Measurements from ENCODE around the gene TMEM51.

Gene TMEM51

DNA sequence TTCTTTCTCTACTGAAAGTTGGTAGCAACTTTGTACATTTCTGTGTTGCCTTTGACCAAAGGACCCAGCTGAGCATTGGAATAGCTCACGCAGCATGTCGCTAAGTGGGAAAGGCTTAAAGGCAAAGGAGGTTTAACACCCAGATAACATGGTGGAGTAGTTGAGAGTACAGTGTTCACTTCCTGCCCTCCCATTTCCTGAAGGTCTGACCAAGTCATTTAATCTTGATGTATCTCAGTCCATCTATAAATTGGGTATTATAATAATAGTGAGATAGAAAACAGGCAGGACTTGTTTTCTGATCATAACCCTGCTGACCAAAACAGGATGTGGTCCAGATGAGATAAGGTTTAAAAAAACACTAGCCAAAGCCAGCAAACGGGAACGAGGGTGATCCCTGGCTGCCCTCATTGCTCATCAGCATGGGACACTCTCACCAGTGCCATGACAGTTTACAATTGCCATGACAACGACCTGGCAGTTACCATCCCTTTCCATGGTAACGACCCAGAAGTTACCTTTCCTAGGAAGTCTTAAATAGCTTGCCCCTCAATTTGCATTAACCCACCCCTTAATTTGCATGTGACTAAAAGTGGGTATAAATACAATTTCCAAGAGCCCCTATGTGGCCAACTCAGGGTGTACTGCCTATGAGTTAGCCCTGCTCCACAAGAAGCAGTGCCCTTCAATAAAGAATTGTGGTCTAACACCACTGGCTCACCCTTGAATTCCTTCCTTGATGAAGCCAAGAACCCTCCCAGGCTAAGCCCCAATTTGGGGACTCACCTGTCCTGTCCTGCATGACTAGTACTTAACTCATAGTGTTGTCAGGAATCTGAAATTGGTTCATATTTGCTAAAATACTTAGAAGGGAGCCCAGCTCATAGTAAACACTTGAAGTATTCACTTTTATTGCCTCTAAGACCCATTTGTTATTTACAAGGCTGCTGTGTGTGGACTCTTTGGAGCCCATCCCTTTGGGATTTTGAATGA lies 65.0 kb downstream of the TMEM51 start:
- peak; percentile 81 for DNase-seq (ENCODE audit: low read depth)

DNA sequence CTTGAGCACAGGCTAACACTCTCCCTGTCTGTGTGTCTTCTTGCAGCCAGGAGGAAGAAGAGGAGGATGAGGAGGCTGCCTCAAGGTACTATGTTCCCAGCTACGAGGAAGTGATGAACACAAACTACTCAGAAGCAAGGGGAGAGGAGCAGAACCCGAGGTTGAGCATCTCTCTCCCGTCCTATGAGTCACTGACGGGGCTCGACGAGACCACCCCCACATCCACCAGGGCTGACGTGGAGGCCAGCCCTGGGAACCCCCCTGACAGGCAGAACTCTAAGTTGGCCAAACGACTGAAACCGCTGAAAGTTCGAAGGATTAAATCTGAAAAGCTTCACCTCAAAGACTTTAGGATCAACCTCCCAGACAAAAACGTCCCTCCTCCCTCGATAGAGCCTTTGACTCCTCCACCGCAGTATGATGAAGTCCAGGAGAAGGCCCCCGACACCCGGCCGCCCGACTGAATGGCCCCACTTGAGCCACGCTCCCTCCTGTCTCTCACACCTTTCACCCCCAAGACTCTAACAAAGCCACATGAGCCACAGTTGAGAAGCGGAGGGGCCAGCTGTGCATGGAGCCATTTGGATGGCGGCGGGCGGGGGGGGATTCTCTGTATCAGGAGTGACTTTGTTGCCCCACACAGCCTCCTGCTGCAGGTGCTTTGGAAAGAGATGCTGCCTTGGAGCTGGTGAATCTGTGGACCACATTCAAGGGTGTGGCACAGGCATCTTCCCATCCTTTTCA lies 65.9 kb downstream of the TMEM51 start:
- DNase-seq (ENCODE audit: low read depth), result no peak

DNA sequence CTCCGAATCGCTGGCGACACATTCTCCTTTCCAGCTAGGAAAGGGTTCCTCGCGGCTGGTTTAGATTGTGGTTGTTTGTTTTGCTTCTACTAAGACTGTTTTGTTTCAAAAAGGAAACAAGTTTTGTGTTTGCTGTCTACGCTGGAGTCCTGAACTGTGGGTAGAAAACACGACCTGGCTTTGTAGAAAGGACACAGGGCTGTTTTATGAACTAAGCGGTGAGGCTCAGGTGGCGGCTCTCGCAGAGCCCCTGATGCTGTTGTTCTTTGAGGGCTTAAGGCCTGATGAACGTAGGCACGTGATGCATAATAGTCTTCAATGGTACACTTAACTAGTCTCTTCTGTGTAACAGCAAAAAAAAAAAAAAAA lies 66.5 kb downstream of the TMEM51 start:
- no peak for DNase-seq (ENCODE audit: low read depth)

DNA sequence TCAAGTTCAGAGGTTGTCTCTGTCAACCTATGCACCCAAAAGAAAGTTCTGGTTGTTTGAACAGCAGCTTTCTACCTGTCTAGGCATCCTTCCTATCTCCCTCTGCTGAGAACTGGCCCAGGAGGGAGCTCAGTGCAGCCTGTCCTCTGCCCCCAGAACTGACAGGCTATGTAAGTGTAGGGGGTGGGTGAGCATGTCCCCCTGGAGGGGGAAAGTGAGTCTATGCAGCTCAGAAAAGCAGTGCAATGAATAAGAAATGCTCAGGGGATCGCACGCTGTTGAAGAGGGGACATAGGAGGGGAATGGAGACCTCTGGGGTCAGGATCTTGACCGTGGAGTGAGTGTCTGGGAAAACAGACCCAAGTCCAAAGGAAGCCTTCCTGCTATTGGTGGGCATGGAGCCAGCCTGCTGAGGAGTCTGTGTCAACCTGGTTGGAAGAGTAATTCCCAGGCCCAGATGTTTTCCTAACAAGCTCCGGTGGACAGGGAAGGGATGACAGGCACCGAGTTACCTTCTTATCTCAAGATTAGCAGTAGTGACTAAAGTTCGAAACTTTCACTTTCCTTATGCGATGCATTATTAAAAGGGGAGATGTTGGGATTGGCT lies 67.4 kb downstream of the TMEM51 start:
- no peak for DNase-seq (ENCODE audit: low read depth)

DNA sequence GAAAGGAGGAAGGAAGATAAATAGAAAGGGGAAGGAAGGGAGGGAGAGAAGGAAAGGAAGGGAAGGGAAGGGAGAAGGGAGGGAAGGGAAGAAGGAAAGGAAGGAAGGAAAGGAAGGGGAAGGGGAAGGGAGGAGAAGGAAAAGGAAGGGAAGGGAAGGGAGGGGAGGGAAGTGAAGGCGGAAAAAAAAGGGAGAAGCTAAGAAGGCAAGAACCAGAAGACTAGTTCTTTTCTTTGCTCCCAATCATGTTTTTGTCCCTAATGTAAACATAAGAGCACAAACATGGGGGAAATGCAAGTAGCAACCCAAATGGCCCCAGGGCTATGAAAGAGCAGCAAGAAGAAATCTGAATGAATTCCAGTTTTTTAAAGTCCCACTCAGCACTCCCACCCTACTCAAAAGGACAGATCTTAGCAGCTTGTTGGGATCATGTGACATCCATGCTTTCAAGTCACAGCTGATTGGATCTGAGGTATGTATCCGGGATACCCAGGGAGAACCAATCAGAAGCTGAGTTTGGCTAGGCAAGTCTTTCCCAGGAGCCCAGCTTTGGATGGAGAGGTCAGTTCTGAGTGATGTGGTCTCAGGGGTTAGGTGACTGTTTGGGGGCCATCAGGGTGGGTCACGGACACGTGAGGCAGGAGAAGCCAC lies 69.2 kb downstream of the TMEM51 start:
- DNase-seq (ENCODE audit: low read depth), result no peak

DNA sequence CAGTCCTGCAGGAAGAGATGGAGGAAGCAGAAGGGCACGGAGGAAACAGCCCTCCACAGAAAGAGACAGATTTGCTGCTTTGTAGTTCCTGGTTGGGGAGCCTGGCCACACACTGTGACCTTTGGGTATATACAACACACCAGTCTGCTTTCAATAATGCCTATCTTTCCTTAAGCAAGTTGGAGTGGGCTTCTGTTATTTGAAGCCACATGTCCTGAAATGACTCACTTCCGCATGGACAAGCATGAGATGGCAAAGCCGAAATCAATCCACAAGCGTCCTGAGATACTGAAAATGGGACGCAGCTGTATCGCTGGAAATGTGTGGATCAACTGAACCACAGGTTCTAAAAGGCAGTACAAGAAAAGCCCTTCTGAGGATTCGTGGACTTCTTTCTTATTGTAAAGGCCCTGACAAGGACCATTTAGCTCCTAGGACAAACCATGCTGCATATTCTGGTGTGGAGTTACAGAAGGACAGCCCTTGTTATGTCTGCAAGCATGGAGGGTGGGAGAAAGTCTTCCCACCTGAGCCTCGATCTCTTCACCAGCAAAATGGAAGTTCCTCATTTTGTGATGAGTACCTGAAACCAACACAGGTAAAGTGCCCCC lies 70.8 kb downstream of the TMEM51 start:
- no peak for DNase-seq (ENCODE audit: low read depth)

DNA sequence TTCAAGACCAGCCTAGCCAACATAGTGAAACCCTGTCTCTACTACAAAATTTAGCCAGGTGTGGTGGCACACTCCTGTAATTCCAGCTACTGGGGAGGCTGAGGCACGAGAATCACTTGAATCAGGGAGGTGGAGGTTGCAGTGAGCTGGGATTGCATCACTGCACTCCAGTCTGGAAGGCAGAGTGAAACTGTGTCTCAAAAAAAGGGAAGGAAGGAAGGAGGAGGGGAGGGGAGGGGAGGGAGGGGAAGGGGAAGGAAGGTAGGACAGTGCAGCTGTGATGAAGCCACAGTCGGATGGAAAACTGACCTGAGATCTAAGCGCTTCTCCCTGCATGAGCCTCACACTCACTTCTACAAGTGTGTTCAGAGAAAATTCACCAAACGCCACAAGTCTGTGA lies 71.4 kb downstream of the TMEM51 start:
- no peak for DNase-seq (ENCODE audit: low read depth)

DNA sequence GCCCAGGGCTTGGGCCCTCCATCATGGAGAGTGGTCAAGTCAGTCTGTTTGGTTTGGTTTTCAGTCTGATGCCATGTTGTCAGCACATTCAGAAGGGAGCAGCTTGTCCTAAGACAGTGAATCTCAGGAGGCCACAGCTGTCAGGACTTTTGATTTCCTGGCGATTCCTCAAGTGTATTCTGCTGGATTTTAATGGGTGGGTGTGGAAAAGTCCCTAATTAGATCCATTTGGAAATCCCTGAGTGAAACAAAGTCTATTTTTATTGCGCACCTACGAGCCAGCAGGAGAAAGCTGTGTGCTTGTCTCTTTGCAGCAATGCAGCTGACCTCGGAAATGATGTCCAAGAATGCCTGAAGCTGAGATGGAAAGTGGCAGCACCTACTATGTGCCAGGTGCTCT lies 71.9 kb downstream of the TMEM51 start:
- DNase-seq (ENCODE audit: low read depth), result no peak

DNA sequence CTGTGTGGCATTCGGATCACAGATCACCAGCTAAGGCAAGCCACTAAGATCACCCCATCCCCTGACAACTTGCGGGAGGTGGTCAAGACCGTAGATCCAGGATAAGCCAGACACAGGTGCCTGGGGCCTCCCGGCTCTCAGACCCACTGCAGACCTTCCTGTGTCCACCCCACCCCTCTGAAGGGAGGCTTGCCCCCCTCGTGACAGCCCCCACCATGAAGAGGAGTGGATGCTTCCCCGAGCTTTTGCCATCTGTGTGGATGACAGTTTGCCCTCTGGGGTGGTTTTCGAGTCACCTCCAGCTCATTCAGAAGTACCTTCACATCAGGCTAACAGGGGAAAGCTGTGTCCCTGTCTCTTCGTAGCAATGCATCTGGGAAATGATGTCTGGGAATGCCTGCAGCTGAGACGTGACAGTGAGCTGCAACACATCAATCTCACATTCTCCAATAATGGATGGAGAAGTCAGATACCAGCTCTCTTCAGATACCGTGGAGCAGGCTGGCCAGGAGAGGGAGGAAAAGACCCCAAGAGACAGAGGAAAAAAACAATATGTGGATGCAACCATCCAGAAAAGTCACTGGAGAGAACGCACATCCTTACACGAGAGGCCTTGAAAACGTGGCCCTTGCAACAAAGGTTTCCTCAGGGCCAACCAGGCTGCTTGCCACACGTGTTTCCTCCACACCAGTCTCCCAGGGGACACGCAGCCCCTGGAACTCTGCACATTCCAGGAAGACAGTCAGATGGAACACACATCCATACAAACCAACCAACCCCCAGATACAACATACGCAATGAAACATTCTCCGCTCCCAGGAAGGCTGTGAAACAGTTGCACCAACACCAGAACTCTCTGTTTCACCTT lies 73.1 kb downstream of the TMEM51 start:
- DNase-seq (ENCODE audit: low read depth), result no peak

DNA sequence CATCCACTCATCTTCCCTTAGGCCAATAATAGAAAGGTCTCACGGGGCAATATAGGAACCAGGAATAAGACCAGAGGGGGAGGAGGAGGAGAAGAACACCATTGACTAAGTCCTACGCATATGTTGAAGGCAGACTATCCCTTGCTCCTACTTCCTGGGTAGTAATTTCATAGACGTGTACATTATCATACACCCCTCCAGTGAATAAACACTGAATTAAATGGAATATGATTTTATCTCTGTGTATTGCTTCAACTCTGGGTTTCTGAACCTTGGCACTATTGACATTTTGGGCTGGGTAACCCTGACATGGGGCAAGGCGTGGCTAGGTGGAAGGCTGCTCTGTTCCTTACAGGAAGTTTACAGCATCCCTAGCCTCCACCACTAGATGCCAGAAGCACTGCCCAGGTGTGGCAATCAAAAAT lies 76.2 kb downstream of the TMEM51 start:
- DNase-seq (ENCODE audit: low read depth), result no peak

DNA sequence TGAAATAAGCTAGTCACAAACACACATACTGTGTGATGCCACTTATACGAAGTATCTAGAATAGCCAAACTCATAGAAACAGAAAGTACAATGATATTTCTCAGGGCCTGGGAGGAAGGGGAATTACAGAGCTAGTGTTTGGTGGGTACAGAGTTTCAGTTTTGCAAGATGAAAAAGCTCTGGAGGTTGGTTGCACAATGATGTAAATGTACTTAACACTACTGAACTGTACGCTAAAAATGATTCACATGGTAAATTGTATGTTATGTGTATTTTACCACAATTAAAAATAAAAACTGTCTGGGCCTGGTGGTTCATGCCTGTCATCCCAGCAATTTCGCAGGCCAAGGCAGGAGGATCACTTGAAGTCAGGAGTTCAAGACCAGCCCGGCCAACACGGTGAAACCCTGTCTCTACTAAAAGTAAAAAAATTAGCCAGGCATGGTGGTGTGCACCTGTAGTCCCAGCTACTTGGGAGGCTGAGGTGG lies 78.2 kb downstream of the TMEM51 start:
- DNase-seq (ENCODE audit: low read depth), result peak; percentile 24

DNA sequence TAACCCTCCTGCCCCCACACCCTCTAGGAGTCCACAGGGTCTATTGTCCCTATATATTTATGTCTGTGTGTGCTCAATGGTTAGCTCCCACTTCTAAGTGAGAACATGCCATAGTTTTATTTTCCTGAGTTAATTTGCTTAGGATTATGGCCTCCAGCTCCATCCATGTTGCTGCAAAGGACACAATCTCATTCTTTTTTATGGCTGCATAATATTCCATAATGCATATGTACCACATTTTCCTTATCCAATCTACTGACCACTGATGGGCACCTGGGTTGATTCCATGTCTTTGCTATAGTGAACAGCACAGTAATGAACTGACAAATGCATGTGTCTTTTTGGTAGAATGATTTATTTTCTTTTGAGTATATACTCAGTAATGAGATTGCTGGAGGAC lies 80.1 kb downstream of the TMEM51 start:
- DNase-seq (ENCODE audit: low read depth), result no peak

DNA sequence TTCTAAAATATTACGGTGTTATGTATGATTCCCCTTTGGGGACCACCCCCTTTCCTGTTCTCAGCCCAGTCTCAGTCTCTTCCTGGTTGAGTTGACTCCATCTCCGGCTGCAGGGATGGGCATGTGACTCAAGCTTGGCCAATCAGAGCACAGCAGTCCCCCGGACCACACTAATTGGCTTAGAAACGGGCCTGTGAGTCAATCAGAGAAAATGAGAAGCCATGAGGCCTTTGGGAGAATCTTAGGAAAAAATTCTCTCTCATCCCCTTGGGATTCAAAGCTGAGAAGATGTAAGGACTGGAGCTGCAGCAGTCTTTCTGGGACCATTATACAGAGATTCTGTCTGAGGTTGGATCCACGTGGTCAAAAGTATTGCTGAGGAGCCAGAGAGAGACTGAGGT lies 82.8 kb downstream of the TMEM51 start:
- peak; percentile 25 for DNase-seq (ENCODE audit: low read depth)

DNA sequence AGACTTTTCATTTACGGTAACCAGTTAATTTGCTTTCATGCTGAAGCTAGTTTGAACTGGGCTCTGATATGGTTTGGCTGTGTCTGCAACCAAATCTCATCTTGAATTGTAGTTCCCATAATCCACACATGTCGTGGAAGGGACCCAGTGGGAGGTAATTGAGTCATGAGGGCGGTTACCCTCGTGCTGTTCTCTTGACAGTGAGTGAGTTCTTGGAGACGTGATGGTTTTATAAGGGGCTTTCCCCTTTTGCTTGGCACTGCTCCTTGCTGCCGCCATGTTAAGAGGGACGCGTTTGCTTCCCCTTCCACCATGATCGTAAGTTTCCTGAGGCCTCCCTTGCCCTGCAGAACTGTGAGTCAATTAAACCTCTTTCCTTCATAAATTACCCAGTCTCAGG lies 83.2 kb downstream of the TMEM51 start:
- DNase-seq (ENCODE audit: low read depth), result no peak

DNA sequence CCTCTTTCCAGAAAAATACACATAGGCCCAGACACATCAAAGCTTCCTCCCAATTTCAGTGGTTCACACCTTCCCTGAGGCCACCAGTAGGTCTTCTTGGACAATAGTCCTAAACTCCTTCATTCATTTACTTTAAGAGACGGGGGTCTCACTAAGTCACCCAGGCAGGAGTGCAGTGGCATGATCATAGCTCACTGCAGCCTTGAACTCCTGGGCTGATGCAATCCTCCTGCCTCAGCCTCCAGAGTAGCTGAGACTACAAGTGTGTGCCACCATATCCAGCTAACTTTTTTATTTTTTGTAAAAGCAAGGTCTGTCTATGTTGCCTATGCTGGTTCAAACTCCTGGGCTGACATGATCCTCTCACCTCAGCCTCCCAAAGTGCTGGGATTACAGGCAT lies 85.2 kb downstream of the TMEM51 start:
- DNase-seq (ENCODE audit: low read depth), result no peak

DNA sequence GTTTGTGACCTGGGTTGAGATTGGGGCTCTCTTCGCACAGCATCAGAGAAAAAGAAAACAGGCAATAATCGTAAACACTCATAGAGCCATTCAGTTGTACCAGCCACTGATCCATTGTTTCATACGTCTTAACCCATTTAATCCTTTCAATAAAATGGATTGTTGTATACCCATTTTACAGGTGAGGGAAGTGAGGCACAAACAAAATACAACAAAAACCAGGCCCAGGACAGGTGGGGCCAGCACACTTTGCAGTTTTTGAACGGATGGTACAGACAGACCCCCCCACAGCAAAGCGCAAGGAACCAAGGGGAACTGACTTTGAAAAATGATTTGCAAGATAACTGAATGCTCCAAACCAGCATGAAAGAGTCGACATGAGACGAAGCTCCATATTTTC lies 89.2 kb downstream of the TMEM51 start:
- DNase-seq (ENCODE audit: low read depth), result no peak

DNA sequence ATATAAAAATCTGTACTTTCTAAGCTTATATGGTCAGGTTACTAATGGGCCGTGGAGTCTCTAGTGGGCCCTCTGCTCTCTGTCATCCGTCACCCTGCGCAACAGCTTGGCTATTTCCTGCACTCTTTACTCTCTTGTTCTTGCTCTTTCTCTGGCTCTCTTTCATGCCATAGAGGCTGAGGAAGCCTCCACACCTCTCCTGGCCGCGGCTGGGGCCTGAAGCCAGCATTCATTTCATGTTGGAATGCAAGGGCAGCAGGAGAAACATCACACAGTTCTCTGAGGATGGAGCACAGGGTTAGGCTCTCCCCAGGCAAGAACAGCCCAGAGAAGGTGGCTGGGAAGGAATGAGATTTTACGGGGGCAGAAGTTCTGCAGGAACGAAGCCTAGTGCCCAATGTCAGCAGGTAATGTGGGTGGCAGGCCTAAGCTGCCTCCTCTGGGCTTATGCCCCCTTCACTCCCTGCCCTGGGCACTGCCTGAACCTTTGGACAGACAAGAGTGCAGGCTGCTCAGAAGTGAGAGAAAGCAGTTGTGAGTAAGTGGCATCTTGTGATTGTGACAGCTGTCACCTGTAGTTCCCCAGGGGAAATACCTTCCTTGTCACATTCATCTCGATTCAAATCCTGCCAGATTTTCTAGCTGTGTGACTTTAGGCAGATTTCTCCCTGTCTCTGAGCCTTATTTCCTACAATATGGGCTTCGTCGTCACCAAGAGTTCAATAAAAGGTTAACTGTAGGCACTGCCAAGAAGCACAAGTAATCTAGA lies 89.9 kb downstream of the TMEM51 start:
- DNase-seq (ENCODE audit: low read depth), result no peak

DNA sequence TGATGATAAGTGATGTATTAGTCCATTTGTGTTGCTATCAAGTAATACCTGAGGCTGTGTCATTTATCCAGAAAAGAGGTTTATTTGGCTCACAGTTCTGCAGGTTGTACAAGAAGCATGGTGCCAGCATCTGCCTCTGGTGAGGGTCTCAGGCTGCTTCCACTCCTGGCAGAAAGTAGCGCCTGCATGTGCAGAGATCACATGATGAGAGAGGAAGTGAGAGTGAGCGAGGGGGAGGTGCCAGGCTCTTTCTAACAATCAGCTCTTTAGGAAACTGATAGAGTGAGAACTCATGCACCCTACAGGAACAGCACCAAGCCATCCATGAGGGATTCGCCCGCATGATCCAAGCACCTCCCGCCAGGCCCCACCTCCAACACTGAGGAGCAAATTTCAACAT lies 91.3 kb downstream of the TMEM51 start:
- no peak for DNase-seq (ENCODE audit: low read depth)

DNA sequence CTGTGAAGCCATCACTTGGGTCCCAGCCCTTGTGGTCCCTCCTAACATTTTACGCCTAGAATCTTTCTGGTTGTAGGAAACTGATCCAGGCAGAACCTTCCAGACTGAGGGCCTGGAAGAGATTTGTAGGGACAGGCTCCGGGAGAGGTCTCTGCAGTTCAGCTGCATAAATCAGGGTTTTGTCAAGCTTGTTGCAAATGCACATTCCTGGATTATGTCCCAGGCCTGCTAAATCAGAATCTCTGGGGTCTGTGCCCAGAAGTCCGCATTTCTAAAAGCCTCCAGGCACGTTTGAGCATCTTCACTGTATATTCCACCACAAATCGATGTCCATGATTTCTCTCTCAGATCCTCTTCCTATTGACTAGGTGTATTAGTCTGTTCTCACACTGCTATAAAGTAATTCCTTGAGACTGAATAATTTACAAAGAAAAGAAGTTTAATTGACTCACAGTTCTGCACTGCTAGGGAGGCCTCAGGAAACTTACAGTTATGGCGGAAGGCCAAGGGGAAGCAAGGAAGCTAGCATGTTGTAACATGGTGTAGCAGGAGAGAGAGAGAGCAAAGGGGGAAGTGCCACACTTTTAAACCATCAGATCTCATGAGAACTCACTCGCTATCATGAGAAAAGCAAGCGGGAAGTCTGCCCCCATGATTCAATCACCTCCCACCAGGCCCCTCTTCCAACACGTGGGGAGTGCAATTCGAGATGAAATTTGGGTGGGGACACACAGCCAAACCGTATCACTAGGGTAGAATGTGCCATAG lies 92.2 kb downstream of the TMEM51 start:
- DNase-seq (ENCODE audit: low read depth), result peak; percentile 70

All from iris pigment epithelial cell (primary cell).